Suprapubic skin (tissue), 4 donors: Measurements from ENCODE around the gene GRAP2.

Experiments
- CTCF ChIP-seq, 2 donors: fragments of 200-600 bp in 1 of 2; fragments of 450-650 bp in 1 of 2; sonication (generic) in 1 of 2; IDR thresholded peaks; one replicate each; pipeline ENCODE4 v1.5.1; 2016 to 2019; ENCODE audit warnings: antibody characterized with exemption in 2 of 2, mild to moderate bottlenecking in 1 of 2, moderate library complexity in 1 of 2
- EP300 ChIP-seq: sonication (generic); formaldehyde crosslinking; IDR thresholded peaks from one replicate; pipeline ENCODE4 v1.6.1; 2017; ENCODE audit warnings: antibody characterized with exemption
- POLR2A ChIP-seq, 2 donors: fragments of 450-650 bp; IDR thresholded peaks; one replicate each; pipeline ENCODE4 v1.6.1; 2017; ENCODE audit warnings: antibody characterized with exemption in 2 of 2, mild to moderate bottlenecking in 2 of 2, moderate library complexity in 2 of 2
- POLR2AphosphoS5 ChIP-seq, 3 donors: sonication (generic); formaldehyde crosslinking; IDR thresholded peaks; one replicate each; pipeline ENCODE4 v1.6.1; 2017; ENCODE audit warnings: antibody characterized with exemption in 3 of 3

GRCh38 chr22:40000171-40000570 is 99.3 kb downstream of the GRAP2 start:
- no peak for TF ChIP-seq CTCF (IDR thresholded peaks at IDR 0.05)
- no peak for TF ChIP-seq POLR2AphosphoS5 (IDR thresholded peaks at IDR 0.05)
- TF ChIP-seq POLR2A (IDR thresholded peaks at IDR 0.05): no peak
- no peak for TF ChIP-seq EP300
